ENCODE measurements around the gene ASS1. TPM values are rescaled to one million over a fixed set of nuclear protein-coding genes. Genes with fewer than 3 reads are reported as not detected.

ASS1 gene
- total and polyA plus RNA-seq, 2 of the 13 experiments (the other 11 are each of a cell fraction or from before 2014, with no cell fraction given) = 77.6 to 122 TPM

- TF ChIP-seq NFYB (CRISPR knock-in tag; IDR thresholded peaks at IDR 0.05) = no peak
- no peak for TF ChIP-seq BRF2 (CRISPR knock-in tag; IDR thresholded peaks at IDR 0.05)
- no peak for TF ChIP-seq ZNF530 (CRISPR knock-in tag; IDR thresholded peaks at IDR 0.05; ENCODE audit: low read depth)
- no peak for TF ChIP-seq ADNP (CRISPR knock-in tag; IDR thresholded peaks at IDR 0.05)
- TF ChIP-seq THAP8 (CRISPR knock-in tag; IDR thresholded peaks at IDR 0.05; ENCODE audit: borderline replicate concordance) = no peak
- TF ChIP-seq ZNF260 (CRISPR knock-in tag; IDR thresholded peaks at IDR 0.05; ENCODE audit: borderline replicate concordance, low read depth) = no peak
- no peak; the same call in 1 of the 2 replicates for TF ChIP-seq RBFOX2 (IDR thresholded peaks at IDR 0.05; ENCODE audit: low read depth, low read length)
- no peak for TF ChIP-seq ZNF276 (CRISPR knock-in tag; IDR thresholded peaks at IDR 0.05; ENCODE audit: low read depth)
- no peak for TF ChIP-seq ZNF577 (CRISPR knock-in tag; IDR thresholded peaks at IDR 0.05; ENCODE audit: borderline replicate concordance, low read depth)
- TF ChIP-seq TFDP2 (CRISPR knock-in tag; IDR thresholded peaks at IDR 0.05) = peak; percentile 69
- no peak for TF ChIP-seq HMGA1 (CRISPR knock-in tag; conservative IDR thresholded peaks at IDR 0.05)
- TF ChIP-seq SMC3 (IDR thresholded peaks at IDR 0.05; ENCODE audit: low read length) = no peak
- no peak for TF ChIP-seq LCORL (IDR thresholded peaks at IDR 0.05)
- 0 out of 2 replicates have a peak, but pooled peaks have one; percentile 22 for TF ChIP-seq LCORL (CRISPR knock-in tag; IDR thresholded peaks at IDR 0.05)
- TF ChIP-seq CBX5 (CRISPR knock-in tag; IDR thresholded peaks at IDR 0.05; ENCODE audit: borderline replicate concordance) = no peak
- peak; percentile 83 for TF ChIP-seq SALL1 (CRISPR knock-in tag; IDR thresholded peaks at IDR 0.05)
- TF ChIP-seq PAF1 (CRISPR knock-in tag; IDR thresholded peaks at IDR 0.05) = no peak
- TF ChIP-seq ZNF34 (CRISPR knock-in tag; IDR thresholded peaks at IDR 0.05; ENCODE audit: borderline replicate concordance) = no peak
- TF ChIP-seq ZNF292 (CRISPR knock-in tag; IDR thresholded peaks at IDR 0.05; ENCODE audit: borderline replicate concordance, low read depth) = peak; percentile 88; the same call in 1 of the 2 replicates
- no peak for TF ChIP-seq ZNF784 (CRISPR knock-in tag; IDR thresholded peaks at IDR 0.05; ENCODE audit: borderline replicate concordance)
- TF ChIP-seq THAP11 (CRISPR knock-in tag; IDR thresholded peaks at IDR 0.05) = 0 out of 2 replicates have a peak, but pooled peaks have one; percentile 39
- no peak for TF ChIP-seq PREB (CRISPR knock-in tag; IDR thresholded peaks at IDR 0.05)
- no peak for TF ChIP-seq ZNF652 (CRISPR knock-in tag; IDR thresholded peaks at IDR 0.05; ENCODE audit: borderline replicate concordance, low read depth)
- TF ChIP-seq SMARCE1 (IDR thresholded peaks at IDR 0.05; ENCODE audit: borderline replicate concordance) = no peak
- no peak for TF ChIP-seq CBX2 (IDR thresholded peaks at IDR 0.05; ENCODE audit: low read depth, low read length)
- no peak for TF ChIP-seq CBX2 (CRISPR knock-in tag; IDR thresholded peaks at IDR 0.05; ENCODE audit: low read depth)
Observed at GRCh38 chr9:130499804-130500263, 55.1 kb downstream of the ASS1 start (continued).

Data from HepG2 (cell line).